M059J (cell line): ENCODE measurements around the gene NCSTN. TPM values are rescaled to one million over a fixed set of nuclear protein-coding genes. Genes with fewer than 3 reads are reported as not detected.

Experiments
- DNase-seq: peaks from one replicate; pipeline ENCODE4 v3.0.0-alpha.2; 2012; ENCODE audit warnings: low read depth
- total RNA-seq: library from RNA; depleted of rRNA; stranded (reverse); fragments of >200 nt; shearing (Covaris generic); gene quantifications from 2 replicates; pipeline ENCODE4 v1.2.3, GENCODE V29; 2014

Gene NCSTN
- total RNA-seq, 1 experiment from 2014 or later, result 135 TPM

GRCh38 chr1:160351629-160352028, 8.4 kb downstream of the NCSTN start:
- DNase-seq, result no peak

GRCh38 chr1:160352555-160352954, 9.4 kb downstream of the NCSTN start:
- no peak for DNase-seq

- DNase-seq, result no peak
These were observed 10.0 kb downstream of the NCSTN start for GRCh38 chr1:160353223-160353622.

- DNase-seq, result peak; percentile 18
These were observed 11.3 kb downstream of the NCSTN start for GRCh38 chr1:160354388-160354985.

- DNase-seq, result no peak
These were observed 14.3 kb downstream of the NCSTN start for GRCh38 chr1:160357286-160358002.

- DNase-seq, result no peak
These were observed 14.9 kb downstream of the NCSTN start for GRCh38 chr1:160358073-160358472.

GRCh38 chr1:160359559-160360226, 16.5 kb downstream of the NCSTN start:
- peak; percentile 9 for DNase-seq

- no peak for DNase-seq
These were observed 17.1 kb downstream of the NCSTN start for GRCh38 chr1:160360227-160360695.

- DNase-seq, result no peak
These were observed 18.0 kb downstream of the NCSTN start for GRCh38 chr1:160361199-160361598.

GRCh38 chr1:160361814-160362167, 18.6 kb downstream of the NCSTN start:
- no peak for DNase-seq

- no peak for DNase-seq
These were observed 19.2 kb downstream of the NCSTN start for GRCh38 chr1:160362168-160362957.

GRCh38 chr1:160363010-160363409, 19.8 kb downstream of the NCSTN start:
- DNase-seq, result no peak

- DNase-seq, result no peak
These were observed 21.0 kb downstream of the NCSTN start for GRCh38 chr1:160363951-160364735.

- no peak for DNase-seq
These were observed 22.1 kb downstream of the NCSTN start for GRCh38 chr1:160365325-160365724.

- DNase-seq, result no peak
These were observed 23.7 kb downstream of the NCSTN start, which contains the start of gene NHLH1 for GRCh38 chr1:160366731-160367515. Gene NHLH1, plus strand, starts transcription at chr1:160367071. Its CDS starts 3,661 bp downstream, at chr1:160370732.

- DNase-seq, result no peak
These were observed 24.3 kb downstream of the NCSTN start for GRCh38 chr1:160367516-160367900.

- DNase-seq, result no peak
These were observed 25.0 kb downstream of the NCSTN start for GRCh38 chr1:160367934-160368923.

- DNase-seq, result no peak
These were observed 25.9 kb downstream of the NCSTN start for GRCh38 chr1:160369087-160369486.
